Pancreas (tissue), 10 donors: ENCODE data around the gene TAS1R2. TPM values are rescaled to one million over a fixed set of nuclear protein-coding genes. Genes with fewer than 3 reads are reported as not detected.
"Not testable (repeated sequence)": the region's sequence is repeated elsewhere in the genome, so short reads cannot be mapped to it uniquely, and the experiment has no call there.

Experiments used
- ATAC-seq, 4 donors: fragments of 200-7000 bp; cut with Tn5 transposase; one replicate each; pipeline versions ENCODE4 v1.8.0 to v1.9.1; 2020; ENCODE audit warnings: mild to moderate bottlenecking in 4 of 4, moderate library complexity in 4 of 4
- DNase-seq, 6 donors: peaks; one replicate each; pipeline ENCODE4 v3.0.0-alpha.2; 2020
- FAIRE-seq: peaks from 2 replicates; lab custom pipeline; 2012; peaks lifted over from hg19 to GRCh38; lab: Jason Lieb, UNC
- H3K27ac ChIP-seq, 4 donors: fragments of 200-600 bp; sonication (generic); 1 replicate in 3 of 4; 2 replicates in 1 of 4; pipeline versions ENCODE4 v1.5.0 to v1.8.0; 2020
- H3K27me3 ChIP-seq, 4 donors: fragments of 200-600 bp; one replicate each; pipeline ENCODE4 v1.8.0; 2021
- H3K36me3 ChIP-seq, 3 donors: fragments of 200-600 bp; sonication (generic) in 1 of 3; one replicate each; pipeline versions ENCODE4 v1.5.0 to v1.8.0; 2020 to 2021
- H3K4me1 ChIP-seq, 3 donors: fragments of 200-600 bp; one replicate each; pipeline ENCODE4 v1.8.0; 2021
- H3K4me3 ChIP-seq, 4 donors: fragments of 200-600 bp; sonication (generic) in 2 of 4; one replicate each; pipeline versions ENCODE4 v1.5.0 to v1.8.0; 2020 to 2021
- H3K9me3 ChIP-seq, 4 donors: fragments of 200-600 bp; one replicate each; pipeline ENCODE4 v1.8.0; 2021
- CTCF ChIP-seq, 4 donors: fragments of 200-600 bp; sonication (generic) in 3 of 4; IDR thresholded peaks; one replicate each; pipeline versions ENCODE4 v1.5.0 to v1.8.0; 2021; ENCODE audit warnings: antibody characterized with exemption in 4 of 4
- WGBS, 2 donors: extraction: QIAGEN DNeasy Blood & Tissue Kit; methylation state at CpG; one replicate each; pipeline ENCODE4 v1.1.7; 2013; 5-methylcytosine and 5-hydroxymethylcytosine counted together
- intact Hi-C, 3 donors: fragments of 100-400 bp; cut with DNase I; formaldehyde crosslinking; loops; one replicate each; pipeline versions ENCODE4 v1.11.1 to v1.14.2; 2022
- polyA plus RNA-seq, 2 donors: library from polyadenylated mRNA; stranded (reverse); fragments of 200-250 nt; gene quantifications; one replicate each; pipeline ENCODE4 v1.2.3, GENCODE V29; 2013
- total RNA-seq, 6 donors: library from RNA; stranded (reverse); fragmentation: NEBNext Ultra II Directional in 4 of 6; extraction: Animal tissue kit (Norgen Biotek cat#: 25700) in 4 of 6; gene quantifications; one replicate each; pipeline versions ENCODE4 v1.2.1 to v1.2.4, GENCODE V29; 2021 to 2023
- donor health status: healthy with polysubstance abuse.
- donor health status: DM: no; HTN: no; CAD: no; lungs with moderate emphysema.
- donor health status: DM: no; HTN: no; CAD: no.
- donor health status: control.
- donor health status: control.
- donor health status: Bipolar disorder and iron deficiency.
- donor health status: DM: yes; HTN: yes; CAD: no.
- donor health status: DM: no; HTN: no; CAD: no.
- donor health status: DM: no; HTN: no; CAD: no.
- donor health status: DM: yes; HTN: yes; CAD: no.

The TAS1R2 gene
- total and polyA plus RNA-seq, 8 donors: not detected

- peaks cover 5 to 7% (median 7%) of the 10 kb centered on the region in 3 donors for H3K4me1 ChIP-seq
- 52 to 64% methylated on average over 4 of the region's 4 CpGs for WGBS, 2 donors
- ATAC-seq (no peak), FAIRE-seq (no peak), DNase-seq (no peak)
- intact Hi-C loops: loop anchor here in 1 of 3 donors (10.0 kb wide), 1 partner anchor 55 kb away; the partner anchor contains the start of gene IFFO2
- H3K9me3 ChIP-seq: no peaks in the 10 kb centered on the region
- no peak for TF ChIP-seq CTCF (IDR thresholded peaks at IDR 0.05)
- H3K27ac ChIP-seq: no peak overlapping the region
- H3K36me3 ChIP-seq: no peaks in the 10 kb centered on the region
- H3K4me3 ChIP-seq: no peak overlapping the region
- no peaks in the 10 kb centered on the region for H3K27me3 ChIP-seq
Observed at GRCh38 chr1:18899363-18900049, 40.0 kb upstream of the TAS1R2 start.

GRCh38 chr1:18898567-18898966 lies 39.1 kb upstream of the TAS1R2 start:
- DNase-seq (no peak), FAIRE-seq (no peak), ATAC-seq (no peak)
- WGBS, 2 donors: 86 to 94% methylated on average over 8 of the region's 8 CpGs
- no peak overlapping the region for H3K4me3 ChIP-seq
- intact Hi-C loops: no loop called here
- no peak for TF ChIP-seq CTCF (IDR thresholded peaks at IDR 0.05)
- H3K27ac ChIP-seq: no peak overlapping the region
- H3K9me3 ChIP-seq: no peaks in the 10 kb centered on the region
- H3K36me3 ChIP-seq: no peaks in the 10 kb centered on the region
- peaks cover 3 to 4% (median 4%) of the 10 kb centered on the region in 3 donors for H3K4me1 ChIP-seq
- no peaks in the 10 kb centered on the region for H3K27me3 ChIP-seq

GRCh38 chr1:18895317-18895716 lies 35.9 kb upstream of the TAS1R2 start:
- intact Hi-C loops: no loop called here
- Histone ChIP-seq H3K27ac (no peak overlapping the region), H3K36me3 (no peaks in the 10 kb centered on the region), H3K9me3 (no peaks in the 10 kb centered on the region), H3K4me3 (no peak overlapping the region), H3K4me1 (no peaks in the 10 kb centered on the region), H3K27me3 (no peaks in the 10 kb centered on the region)
- ATAC-seq (no peak), FAIRE-seq (no peak), DNase-seq (no peak)
- 84 to 85% methylated on average over 6 of the region's 6 CpGs for WGBS, 2 donors
- TF ChIP-seq CTCF (IDR thresholded peaks at IDR 0.05): no peak

- H3K4me1 ChIP-seq: no peaks in the 10 kb centered on the region
- TF ChIP-seq CTCF (IDR thresholded peaks at IDR 0.05): no peak
Observed at GRCh38 chr1:18893120-18893519, 33.7 kb upstream of the TAS1R2 start.

GRCh38 chr1:18891858-18892257 lies 32.4 kb upstream of the TAS1R2 start:
- H3K9me3 ChIP-seq, ATAC-seq, DNase-seq, H3K4me3 ChIP-seq, H3K4me1 ChIP-seq, intact Hi-C loops, FAIRE-seq, H3K27ac ChIP-seq, H3K36me3 ChIP-seq, H3K27me3 ChIP-seq: not testable (repeated sequence)
- 92 to 96% methylated on average over 7 of the region's 7 CpGs for WGBS, 2 donors

More at GRCh38 chr1:18893120-18893519, 33.7 kb upstream of the TAS1R2 start:
- no peaks in the 10 kb centered on the region for H3K36me3 ChIP-seq
- no peak overlapping the region for H3K27ac ChIP-seq
- DNase-seq (no peak), ATAC-seq (no peak), FAIRE-seq (no peak)
- no peaks in the 10 kb centered on the region for H3K9me3 ChIP-seq
- intact Hi-C loops: no loop called here
- no peak overlapping the region for H3K4me3 ChIP-seq
- WGBS, 2 donors: 89 to 94% methylated on average over 7 of the region's 7 CpGs
- no peaks in the 10 kb centered on the region for H3K27me3 ChIP-seq
